ENCODE data around the gene ATE1. TPM values are rescaled to one million over a fixed set of nuclear protein-coding genes. Genes with fewer than 3 reads are reported as not detected.

The ATE1 gene
- total and polyA plus RNA-seq, 2 donors (not counting 3 experiments of a cell fraction or from before 2014, with no cell fraction given), result 8.7 to 27.1 TPM

- Histone ChIP-seq H3K9me3 (replicated peaks; ENCODE audit: control insufficient read depth, insufficient read depth, low read length) (no peaks in the 10 kb centered on the region), H3K36me3 (ENCODE audit: control insufficient read depth in 2 of 2, extremely low read depth in 1 of 2, insufficient read depth in 2 of 2, low read length in 2 of 2) (no peaks in the 10 kb centered on the region), H2AFZ (ENCODE audit: low read depth, low read length) (no peak overlapping the region), H3K79me2 (ENCODE audit: control insufficient read depth, insufficient read depth, low read length) (no peaks in the 10 kb centered on the region), H3K27ac (ENCODE audit: insufficient read depth, low read depth, low read length) (no peak overlapping the region), H4K20me1 (replicated peaks; ENCODE audit: control insufficient read depth, extremely low read depth, insufficient read depth, low read length) (no peaks in the 10 kb centered on the region), H3K4me2 (ENCODE audit: insufficient read depth, low read length) (no peak overlapping the region), H3K4me3 (replicated peaks in 1 of 3; ENCODE audit: insufficient read depth in 1 of 3, low read depth in 1 of 3, low read length in 3 of 3) (no peak overlapping the region), H3K9ac (replicated peaks; ENCODE audit: extremely low read depth, insufficient read depth, low read length) (no peak overlapping the region), H3K27me3 (ENCODE audit: control insufficient read depth in 2 of 2, insufficient read depth in 2 of 2, low read length in 2 of 2) (no peaks in the 10 kb centered on the region), H3K4me1 (ENCODE audit: control insufficient read depth, extremely low read depth, insufficient read depth, low read length) (no peaks in the 10 kb centered on the region), H3K9me1 (replicated peaks; ENCODE audit: control insufficient read depth, extremely low read depth, insufficient read depth, low read length) (no peaks in the 10 kb centered on the region)
- intact Hi-C loops (cut with micrococcal nuclease) (no loop called here), dilution Hi-C loops (cut with MboI; ENCODE audit: extremely low pct_ligation_motif_present, low sequenced_read_pairs) (no loop called here)
- no peak for TF ChIP-seq FOS (IDR thresholded peaks at IDR 0.05; ENCODE audit: borderline replicate concordance, insufficient read depth, low read length)
- FAIRE-seq, result no peak
- POLR2A ChIA-PET, result no interaction called here
- BruUV-seq (replicated peaks), result no TSS peak
- CTCF ChIA-PET, result no interaction called here
- no peak for DNase-seq (ENCODE audit: low read depth, low spot score)
These were observed 89.7 kb downstream of the ATE1 start for GRCh38 chr10:121838149-121838548.

- Histone ChIP-seq H3K4me2 (ENCODE audit: insufficient read depth, low read length) (no peak overlapping the region), H3K27me3 (ENCODE audit: control insufficient read depth in 2 of 2, insufficient read depth in 2 of 2, low read length in 2 of 2) (no peaks in the 10 kb centered on the region), H3K9ac (replicated peaks; ENCODE audit: extremely low read depth, insufficient read depth, low read length) (no peak overlapping the region), H4K20me1 (replicated peaks; ENCODE audit: control insufficient read depth, extremely low read depth, insufficient read depth, low read length) (no peaks in the 10 kb centered on the region), H3K4me1 (ENCODE audit: control insufficient read depth, extremely low read depth, insufficient read depth, low read length) (no peaks in the 10 kb centered on the region), H3K79me2 (ENCODE audit: control insufficient read depth, insufficient read depth, low read length) (no peaks in the 10 kb centered on the region), H3K27ac (ENCODE audit: insufficient read depth, low read depth, low read length) (no peak overlapping the region), H3K4me3 (replicated peaks in 1 of 3; ENCODE audit: insufficient read depth in 1 of 3, low read depth in 1 of 3, low read length in 3 of 3) (no peak overlapping the region), H3K36me3 (ENCODE audit: control insufficient read depth in 2 of 2, extremely low read depth in 1 of 2, insufficient read depth in 2 of 2, low read length in 2 of 2) (no peaks in the 10 kb centered on the region), H3K9me3 (replicated peaks; ENCODE audit: control insufficient read depth, insufficient read depth, low read length) (no peaks in the 10 kb centered on the region), H3K9me1 (replicated peaks; ENCODE audit: control insufficient read depth, extremely low read depth, insufficient read depth, low read length) (no peaks in the 10 kb centered on the region), H2AFZ (ENCODE audit: low read depth, low read length) (no peak overlapping the region)
- intact Hi-C loops (cut with micrococcal nuclease) (no loop called here), dilution Hi-C loops (cut with MboI; ENCODE audit: extremely low pct_ligation_motif_present, low sequenced_read_pairs) (no loop called here)
- DNase-seq (ENCODE audit: low read depth, low spot score), result no peak
- TF ChIP-seq JUN (IDR thresholded peaks at IDR 0.05; ENCODE audit: borderline replicate concordance, insufficient read depth, insufficient read length, low read depth), result no peak
- TF ChIP-seq FOS (IDR thresholded peaks at IDR 0.05; ENCODE audit: borderline replicate concordance, insufficient read depth, low read length), result no peak
- TF ChIP-seq, protein P1, sequence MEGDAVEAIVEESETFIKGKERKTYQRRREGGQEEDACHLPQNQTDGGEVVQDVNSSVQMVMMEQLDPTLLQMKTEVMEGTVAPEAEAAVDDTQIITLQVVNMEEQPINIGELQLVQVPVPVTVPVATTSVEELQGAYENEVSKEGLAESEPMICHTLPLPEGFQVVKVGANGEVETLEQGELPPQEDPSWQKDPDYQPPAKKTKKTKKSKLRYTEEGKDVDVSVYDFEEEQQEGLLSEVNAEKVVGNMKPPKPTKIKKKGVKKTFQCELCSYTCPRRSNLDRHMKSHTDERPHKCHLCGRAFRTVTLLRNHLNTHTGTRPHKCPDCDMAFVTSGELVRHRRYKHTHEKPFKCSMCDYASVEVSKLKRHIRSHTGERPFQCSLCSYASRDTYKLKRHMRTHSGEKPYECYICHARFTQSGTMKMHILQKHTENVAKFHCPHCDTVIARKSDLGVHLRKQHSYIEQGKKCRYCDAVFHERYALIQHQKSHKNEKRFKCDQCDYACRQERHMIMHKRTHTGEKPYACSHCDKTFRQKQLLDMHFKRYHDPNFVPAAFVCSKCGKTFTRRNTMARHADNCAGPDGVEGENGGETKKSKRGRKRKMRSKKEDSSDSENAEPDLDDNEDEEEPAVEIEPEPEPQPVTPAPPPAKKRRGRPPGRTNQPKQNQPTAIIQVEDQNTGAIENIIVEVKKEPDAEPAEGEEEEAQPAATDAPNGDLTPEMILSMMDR (IDR thresholded peaks at IDR 0.05; ENCODE audit: extremely low read depth in 1 of 2, insufficient read depth in 1 of 2, low read depth in 1 of 2, low read length in 2 of 2), result no peak
- no peak for TF ChIP-seq EZH2 (IDR thresholded peaks at IDR 0.05; ENCODE audit: borderline replicate concordance, low read depth, low read length, severe bottlenecking)
- TF ChIP-seq MAX (IDR thresholded peaks at IDR 0.05; ENCODE audit: insufficient read depth, insufficient read length), result no peak
- TF ChIP-seq POLR2AphosphoS5 (IDR thresholded peaks at IDR 0.05; ENCODE audit: insufficient read depth, low read depth, low read length), result no peak
- no peak for TF ChIP-seq POLR2A (IDR thresholded peaks at IDR 0.05; ENCODE audit: low read depth, low read length)
- no peak for TF ChIP-seq MYC (IDR thresholded peaks at IDR 0.05; ENCODE audit: low read depth, low read length)
- TF ChIP-seq GATA2 (IDR thresholded peaks at IDR 0.05; ENCODE audit: insufficient read depth, insufficient read length, low read depth, low read length), result no peak
- CTCF ChIA-PET, result interaction anchor here (1.0 to 2.2 kb wide), 3 partner anchors 12 to 65 kb away, joined by 4 to 19 read pairs (median 4); no protein-coding TSS in a partner anchor
- no TSS peak for BruUV-seq (replicated peaks)
- POLR2A ChIA-PET, result no interaction called here
- FAIRE-seq, result no peak
These were observed 91.7 kb downstream of the ATE1 start for GRCh38 chr10:121836171-121836570.
